Urothelium cell line (cell line): ENCODE data around the gene FBN3.

Source experiments
- DNase-seq: peaks from one replicate; pipeline ENCODE4 v3.0.0; 2011; ENCODE audit warnings: low spot score, mixed read lengths
- FAIRE-seq: peaks from 2 replicates; lab custom pipeline; 2011; peaks lifted over from hg19 to GRCh38; lab: Jason Lieb, UNC

Gene FBN3

GRCh38 chr19:8148410-8149260 is 757 bp downstream of the FBN3 start:
- DNase-seq (no peak), FAIRE-seq (no peak)

- FAIRE-seq: no peak
These were observed 1.3 kb downstream of the FBN3 start for GRCh38 chr19:8148088-8148409.

GRCh38 chr19:8147582-8147978 is 1.8 kb downstream of the FBN3 start:
- no peak for FAIRE-seq

More at GRCh38 chr19:8148088-8148409, 1.3 kb downstream of the FBN3 start:
- no peak for DNase-seq

GRCh38 chr19:8146877-8147581 is 2.4 kb downstream of the FBN3 start:
- FAIRE-seq (no peak), DNase-seq (no peak)

More at GRCh38 chr19:8147582-8147978, 1.8 kb downstream of the FBN3 start:
- no peak for DNase-seq

- DNase-seq (no peak), FAIRE-seq (no peak)
These were observed 5.0 kb downstream of the FBN3 start for GRCh38 chr19:8144273-8144995.

GRCh38 chr19:8143041-8143440 is 6.4 kb downstream of the FBN3 start:
- FAIRE-seq: no peak

GRCh38 chr19:8142513-8142900 is 6.9 kb downstream of the FBN3 start:
- DNase-seq (no peak), FAIRE-seq (no peak)

More at GRCh38 chr19:8143041-8143440, 6.4 kb downstream of the FBN3 start:
- no peak for DNase-seq

GRCh38 chr19:8141726-8142512 is 7.5 kb downstream of the FBN3 start:
- DNase-seq (no peak), FAIRE-seq (no peak)

GRCh38 chr19:8138201-8138600 is 11.2 kb downstream of the FBN3 start:
- DNase-seq (no peak), FAIRE-seq (no peak)

GRCh38 chr19:8137425-8137824 is 12.0 kb downstream of the FBN3 start:
- FAIRE-seq: no peak
- no peak for DNase-seq

- DNase-seq: no peak
- no peak for FAIRE-seq
These were observed 13.3 kb downstream of the FBN3 start for GRCh38 chr19:8135946-8136618.

- no peak for FAIRE-seq
- no peak for DNase-seq
These were observed 16.4 kb downstream of the FBN3 start for GRCh38 chr19:8132858-8133458.

- DNase-seq (no peak), FAIRE-seq (no peak)
These were observed 17.9 kb downstream of the FBN3 start for GRCh38 chr19:8131517-8131916.

- no peak for DNase-seq
- no peak for FAIRE-seq
These were observed 20.3 kb downstream of the FBN3 start for GRCh38 chr19:8129061-8129618.

GRCh38 chr19:8128551-8128950 is 20.8 kb downstream of the FBN3 start:
- no peak for FAIRE-seq
- DNase-seq: no peak

GRCh38 chr19:8127311-8127710 is 22.1 kb downstream of the FBN3 start:
- FAIRE-seq (no peak), DNase-seq (no peak)

GRCh38 chr19:8126511-8126910 is 22.9 kb downstream of the FBN3 start:
- no peak for FAIRE-seq
- no peak for DNase-seq

- no peak for DNase-seq
These were observed 23.4 kb downstream of the FBN3 start for GRCh38 chr19:8126008-8126407.

GRCh38 chr19:8123683-8124082 is 25.7 kb downstream of the FBN3 start:
- no peak for FAIRE-seq
- DNase-seq: no peak

More at GRCh38 chr19:8126008-8126407, 23.4 kb downstream of the FBN3 start:
- FAIRE-seq: no peak
